A549 (cell line): ENCODE data around the gene UCMA.

Source experiments
- CTCF ChIP-seq: fragments of >200 bp; sonication (Bioruptor Twin); formaldehyde crosslinking; IDR thresholded peaks from 3 replicates; pipeline ENCODE4 v1.5.1; 2016
- MAFK ChIP-seq: fragments of 450-650 bp; IDR thresholded peaks from 2 replicates; pipeline ENCODE4 v1.6.1; 2014; ENCODE audit not compliant: partially characterized antibody
- RAD21 ChIP-seq, 2 experiments: fragments of >200 bp in 1 of 2; sonication (Bioruptor Twin) in 1 of 2; formaldehyde crosslinking in 1 of 2; IDR thresholded peaks in 1 of 2; conservative IDR thresholded peaks in 1 of 2; 2 replicates in 1 of 2; 3 replicates in 1 of 2; pipeline ENCODE4 v1.6.1; 2012 to 2018; ENCODE audit warnings: inconsistent platforms in 1 of 2
- RARB ChIP-seq: fragments of 250-450 bp; sonication (Bioruptor Pico); IDR thresholded peaks from 2 replicates; pipeline ENCODE4 v1.8.0; 2021; ENCODE audit warnings: mild to moderate bottlenecking, moderate library complexity
- RFX5 ChIP-seq: fragments of 450-650 bp; IDR thresholded peaks from 2 replicates; pipeline ENCODE4 v1.7.1; 2014; ENCODE audit warnings: antibody characterized with exemption, mild to moderate bottlenecking, moderate library complexity
- SMC3 ChIP-seq: fragments of >200 bp; sonication (Bioruptor Twin); formaldehyde crosslinking; IDR thresholded peaks from 3 replicates; pipeline ENCODE4 v1.6.1; 2018; ENCODE audit warnings: inconsistent platforms

- TF ChIP-seq RFX5 (no peak), MAFK (peak; percentile 34), CTCF (no peak), RARB (no peak), SMC3 (no peak), RAD21 (conservative IDR thresholded peaks at IDR 0.05 in 1 of 2, IDR thresholded peaks at IDR 0.05 in 1 of 2) (no peak)
Measured at GRCh38 chr10:13239923-13240322, 5.7 kb upstream of the UCMA start.
